Measurements from ENCODE around the gene COL7A1. TPM values are rescaled to one million over a fixed set of nuclear protein-coding genes. Genes with fewer than 3 reads are reported as not detected.

COL7A1 gene
- total and polyA plus RNA-seq, 2 donors from 2014 or later = 13.1 to 14.4 TPM

- DNase-seq (no peak), FAIRE-seq (no peak)
- H3K9ac ChIP-seq (ENCODE audit: low read length in 3 of 3) = no peak overlapping the region
- no peaks in the 10 kb centered on the region for H3K9me3 ChIP-seq (ENCODE audit: control insufficient read depth in 2 of 3, insufficient read depth in 1 of 3, low read length in 3 of 3)
- H3K36me3 ChIP-seq (ENCODE audit: control insufficient read depth in 2 of 3, insufficient read depth in 3 of 3, low read length in 3 of 3) = no peaks in the 10 kb centered on the region
- no peak for TF ChIP-seq CTCF (IDR thresholded peaks at IDR 0.05; ENCODE audit: borderline replicate concordance, extremely low read depth, insufficient read depth)
- H3K4me1 ChIP-seq (ENCODE audit: control insufficient read depth in 2 of 3, insufficient read depth in 2 of 3, low read depth in 1 of 3, low read length in 3 of 3) = no peaks in the 10 kb centered on the region
- intact Hi-C loops (cut with DNase I) = no loop called here
- no peak overlapping the region for H3K27ac ChIP-seq (ENCODE audit: low read depth in 2 of 2, low read length in 2 of 2)
- H3K4me3 ChIP-seq (ENCODE audit: low read length in 3 of 3) = no peak overlapping the region
- no peaks in the 10 kb centered on the region for H3K27me3 ChIP-seq (ENCODE audit: control insufficient read depth, insufficient read depth, low read length)
Measured at GRCh38 chr3:48518069-48518468, 77.1 kb downstream of the COL7A1 start.

GRCh38 chr3:48516571-48516970 lies 78.6 kb downstream of the COL7A1 start:
- H3K9me3 ChIP-seq (ENCODE audit: control insufficient read depth in 2 of 3, insufficient read depth in 1 of 3, low read length in 3 of 3) = no peaks in the 10 kb centered on the region
- intact Hi-C loops (cut with DNase I) = no loop called here
- TF ChIP-seq CTCF (IDR thresholded peaks at IDR 0.05; ENCODE audit: borderline replicate concordance, extremely low read depth, insufficient read depth) = no peak
- no peak overlapping the region for H3K4me3 ChIP-seq (ENCODE audit: low read length in 3 of 3)
- H3K36me3 ChIP-seq (ENCODE audit: control insufficient read depth in 2 of 3, insufficient read depth in 3 of 3, low read length in 3 of 3) = no peaks in the 10 kb centered on the region
- H3K9ac ChIP-seq (ENCODE audit: low read length in 3 of 3) = no peak overlapping the region
- H3K27ac ChIP-seq (ENCODE audit: low read depth in 2 of 2, low read length in 2 of 2) = no peak overlapping the region
- DNase-seq (no peak), FAIRE-seq (no peak)
- no peaks in the 10 kb centered on the region for H3K27me3 ChIP-seq (ENCODE audit: control insufficient read depth, insufficient read depth, low read length)
- H3K4me1 ChIP-seq (ENCODE audit: control insufficient read depth in 2 of 3, insufficient read depth in 2 of 3, low read depth in 1 of 3, low read length in 3 of 3) = no peaks in the 10 kb centered on the region

GRCh38 chr3:48514431-48515227 lies 80.5 kb downstream of the COL7A1 start:
- Histone ChIP-seq H3K9me3 (ENCODE audit: control insufficient read depth in 2 of 3, insufficient read depth in 1 of 3, low read length in 3 of 3) (no peaks in the 10 kb centered on the region), H3K27ac (ENCODE audit: low read depth in 2 of 2, low read length in 2 of 2) (no peak overlapping the region), H3K36me3 (ENCODE audit: control insufficient read depth in 2 of 3, insufficient read depth in 3 of 3, low read length in 3 of 3) (no peaks in the 10 kb centered on the region), H3K9ac (ENCODE audit: low read length in 3 of 3) (no peak overlapping the region), H3K4me3 (ENCODE audit: low read length in 3 of 3) (no peak overlapping the region), H3K4me1 (ENCODE audit: control insufficient read depth in 2 of 3, insufficient read depth in 2 of 3, low read depth in 1 of 3, low read length in 3 of 3) (no peaks in the 10 kb centered on the region), H3K27me3 (ENCODE audit: control insufficient read depth, insufficient read depth, low read length) (no peaks in the 10 kb centered on the region)
- intact Hi-C loops (cut with DNase I) = no loop called here
- TF ChIP-seq CTCF (IDR thresholded peaks at IDR 0.05; ENCODE audit: borderline replicate concordance, extremely low read depth, insufficient read depth) = no peak
- no peak for FAIRE-seq
- DNase-seq = peak in 1 of 5 donors; percentile 16

Small RNA genes lying within 50 kb of the gene (microRNA-seq; reads per million reads assigned to microRNA genes)
- not detected for gene MIR4793
- not detected for gene MIR6823
- not detected for gene MIR711

Other genes starting within 250 kb of the COL7A1 start
- gene FBXW12, start 223.1 kb downstream of the COL7A1 start, total RNA-seq = not detected
- gene FBXW12, start 223.1 kb downstream of the COL7A1 start, polyA plus RNA-seq (ENCODE audit: insufficient read depth, low read depth, low replicate concordance) = not detected
- 224 TPM for gene PLXNB1, start 165.2 kb downstream of the COL7A1 start, total RNA-seq
- gene PLXNB1, start 165.2 kb downstream of the COL7A1 start, polyA plus RNA-seq (ENCODE audit: insufficient read depth, low read depth, low replicate concordance) = 101 TPM
- 13.8 TPM for gene CCDC51, start 155.2 kb downstream of the COL7A1 start, total RNA-seq
- gene CCDC51, start 155.2 kb downstream of the COL7A1 start, polyA plus RNA-seq (ENCODE audit: insufficient read depth, low read depth, low replicate concordance) = 32.8 TPM
- 195 TPM for gene TMA7, start 155.1 kb downstream of the COL7A1 start, total RNA-seq
- 631 TPM for gene TMA7, start 155.1 kb downstream of the COL7A1 start, polyA plus RNA-seq (ENCODE audit: insufficient read depth, low read depth, low replicate concordance)
- gene ATRIP, start 148.6 kb downstream of the COL7A1 start, total RNA-seq = 6.7 TPM
- 5.4 TPM for gene ATRIP, start 148.6 kb downstream of the COL7A1 start, polyA plus RNA-seq (ENCODE audit: insufficient read depth, low read depth, low replicate concordance)
- 214 TPM for gene SHISA5, start 91.2 kb downstream of the COL7A1 start, total RNA-seq
- 157 TPM for gene SHISA5, start 91.2 kb downstream of the COL7A1 start, polyA plus RNA-seq (ENCODE audit: insufficient read depth, low read depth, low replicate concordance)
- gene PFKFB4, start 38.5 kb downstream of the COL7A1 start, total RNA-seq = 4.6 TPM
- gene PFKFB4, start 38.5 kb downstream of the COL7A1 start, polyA plus RNA-seq (ENCODE audit: insufficient read depth, low read depth, low replicate concordance) = 2.1 TPM
- not detected for gene UCN2, start 31.5 kb downstream of the COL7A1 start, total RNA-seq
- gene UCN2, start 31.5 kb downstream of the COL7A1 start, polyA plus RNA-seq (ENCODE audit: insufficient read depth, low read depth, low replicate concordance) = not detected
- 207 TPM for gene UQCRC1, start 14.3 kb upstream of the COL7A1 start, total RNA-seq
- gene UQCRC1, start 14.3 kb upstream of the COL7A1 start, polyA plus RNA-seq (ENCODE audit: insufficient read depth, low read depth, low replicate concordance) = 584 TPM
- not detected for gene TMEM89, start 26.4 kb upstream of the COL7A1 start, total RNA-seq
- gene TMEM89, start 26.4 kb upstream of the COL7A1 start, polyA plus RNA-seq (ENCODE audit: insufficient read depth, low read depth, low replicate concordance) = not detected
- 15.4 TPM for gene SLC26A6, start 40.1 kb upstream of the COL7A1 start, total RNA-seq
- 20.6 TPM for gene SLC26A6, start 40.1 kb upstream of the COL7A1 start, polyA plus RNA-seq (ENCODE audit: insufficient read depth, low read depth, low replicate concordance)
- 2.0 TPM for gene CELSR3, start 67.6 kb upstream of the COL7A1 start, total RNA-seq
- gene CELSR3, start 67.6 kb upstream of the COL7A1 start, polyA plus RNA-seq (ENCODE audit: insufficient read depth, low read depth, low replicate concordance) = 0.17 TPM
- gene NCKIPSD, start 90.6 kb upstream of the COL7A1 start, total RNA-seq = 31.2 TPM
- gene NCKIPSD, start 90.6 kb upstream of the COL7A1 start, polyA plus RNA-seq (ENCODE audit: insufficient read depth, low read depth, low replicate concordance) = 24.0 TPM
- gene IP6K2, start 121.9 kb upstream of the COL7A1 start, total RNA-seq = 69.4 TPM
- gene IP6K2, start 121.9 kb upstream of the COL7A1 start, polyA plus RNA-seq (ENCODE audit: insufficient read depth, low read depth, low replicate concordance) = 112 TPM